Mesendoderm (in vitro differentiated cells): ENCODE results near the gene PCDHGA11.
"Not testable (repeated sequence)": the region's sequence is repeated elsewhere in the genome, so short reads cannot be mapped to it uniquely, and the experiment has no call there.

Source experiments
- DNase-seq: peaks from one replicate; pipeline ENCODE4 v3.0.0; 2013
- H2AK5ac ChIP-seq: 2 replicates; pipeline ENCODE4 v1.6.1; 2013; ENCODE audit warnings: low read length, inconsistent platforms
- H2BK120ac ChIP-seq: 2 replicates; pipeline ENCODE4 v1.6.1; 2013; ENCODE audit warnings: low read depth, mild to moderate bottlenecking, low read length, moderate library complexity, mixed read lengths
- H2BK15ac ChIP-seq: replicated peaks from 2 replicates; pipeline ENCODE4 v1.6.1; 2013; ENCODE audit warnings: low read depth, mild to moderate bottlenecking, moderate library complexity
- H2BK5ac ChIP-seq: 2 replicates; pipeline ENCODE4 v1.6.1; 2013; ENCODE audit warnings: low read length, inconsistent platforms
- H3K18ac ChIP-seq: 2 replicates; pipeline ENCODE4 v1.6.1; 2013; ENCODE audit warnings: mild to moderate bottlenecking, low read length, mixed read lengths
- H3K23ac ChIP-seq: one replicate; pipeline ENCODE4 v1.6.1; 2013; ENCODE audit warnings: low read length
- H3K27ac ChIP-seq: 2 replicates; pipeline ENCODE4 v1.5.1; 2013; ENCODE audit warnings: low read depth, mild to moderate bottlenecking, inconsistent platforms, low read length, moderate library complexity
- H3K27me3 ChIP-seq: 2 replicates; pipeline ENCODE4 v1.6.1; 2013; ENCODE audit warnings: low read length, control low read depth, mild to moderate bottlenecking, inconsistent platforms; ENCODE audit not compliant: insufficient read depth, poor library complexity
- H3K36me3 ChIP-seq: 2 replicates; pipeline ENCODE4 v1.6.1; 2013; ENCODE audit warnings: low read length, inconsistent platforms; ENCODE audit not compliant: control insufficient read depth, insufficient read depth
- H3K4ac ChIP-seq: one replicate; pipeline ENCODE4 v1.6.1; 2013; ENCODE audit warnings: low read depth, mild to moderate bottlenecking, low read length, moderate library complexity
- H3K4me1 ChIP-seq: 2 replicates; pipeline ENCODE4 v1.6.1; 2013; ENCODE audit warnings: low read depth, low read length, inconsistent platforms; ENCODE audit not compliant: control insufficient read depth
- H3K4me2 ChIP-seq: 2 replicates; pipeline ENCODE4 v1.6.1; 2013; ENCODE audit warnings: low read length
- H3K4me3 ChIP-seq: 2 replicates; pipeline ENCODE4 v1.5.1; 2013; ENCODE audit warnings: mild to moderate bottlenecking, low read length
- H3K56ac ChIP-seq: one replicate; pipeline ENCODE4 v1.6.1; 2013; ENCODE audit warnings: low read length
- H3K79me1 ChIP-seq: 2 replicates; pipeline ENCODE4 v1.6.1; 2013; ENCODE audit warnings: low read length, inconsistent platforms
- H3K79me2 ChIP-seq: 2 replicates; pipeline ENCODE4 v1.6.1; 2013; ENCODE audit warnings: mild to moderate bottlenecking, low read length; ENCODE audit not compliant: control insufficient read depth, insufficient read depth
- H3K9ac ChIP-seq: 2 replicates; pipeline ENCODE4 v1.6.1; 2013; ENCODE audit warnings: low read length, inconsistent platforms
- H4K5ac ChIP-seq: one replicate; pipeline ENCODE4 v1.6.1; 2013; ENCODE audit warnings: low read length
- H4K8ac ChIP-seq: one replicate; pipeline ENCODE4 v1.6.1; 2013; ENCODE audit warnings: low read depth, mild to moderate bottlenecking, control low read depth, low read length, moderate library complexity
- WGBS: extraction: QIAGEN DNeasy Blood & Tissue Kit; methylation state at CpG from one replicate; pipeline ENCODE4 v1.1.7; 2013; ENCODE audit warnings: low lambda C conversion rate, missing lambda C conversion rate; ENCODE audit not compliant: insufficient coverage; ENCODE audit errors: extremely low coverage; 5-methylcytosine and 5-hydroxymethylcytosine counted together

PCDHGA11 gene

GRCh38 chr5:141427783-141428426, 7.1 kb downstream of the PCDHGA11 start:
- Histone ChIP-seq H3K27ac (no peak overlapping the region), H3K4ac (no peak overlapping the region), H3K18ac (no peak overlapping the region), H3K79me2 (no peaks in the 10 kb centered on the region), H2BK120ac (no peak overlapping the region), H3K4me1 (no peaks in the 10 kb centered on the region), H3K36me3 (no peaks in the 10 kb centered on the region), H3K23ac (no peak overlapping the region), H3K27me3 (no peaks in the 10 kb centered on the region), H3K4me2 (no peak overlapping the region), H4K5ac (no peak overlapping the region), H2BK15ac (no peak overlapping the region), H3K56ac (no peak overlapping the region), H4K8ac (no peak overlapping the region), H3K9ac (no peak overlapping the region), H3K4me3 (no peak overlapping the region), H3K79me1 (no peaks in the 10 kb centered on the region), H2AK5ac (no peak overlapping the region), H2BK5ac (no peak overlapping the region)
- no CpG with 5 or more reads among the region's 53 CpGs for WGBS
- no peak for DNase-seq

GRCh38 chr5:141430332-141431113, 9.7 kb downstream of the PCDHGA11 start, which contains the start of gene PCDHGA12:
TSS of gene PCDHGA12 (plus strand) at chr5:141430507. CDS start at chr5:141430760, 253 bp downstream.
- no peaks in the 10 kb centered on the region for H3K27me3 ChIP-seq
- WGBS: no CpG with 5 or more reads among the region's 33 CpGs
- no peak within 1 kb of the TSS for H3K18ac ChIP-seq
- no peak within 1 kb of the TSS for H3K23ac ChIP-seq
- H3K56ac ChIP-seq: no peak within 1 kb of the TSS
- no peak within 1 kb of the TSS for H2BK5ac ChIP-seq
- H3K4me1 ChIP-seq: no peaks in the 10 kb centered on the region
- DNase-seq: no peak
- H4K5ac ChIP-seq: no peak within 1 kb of the TSS
- H2AK5ac ChIP-seq: no peak within 1 kb of the TSS
- H3K27ac ChIP-seq: no peak within 1 kb of the TSS
- H3K4me2 ChIP-seq: no peak within 1 kb of the TSS
- H3K79me1 ChIP-seq: no peaks in the 10 kb centered on the region
- H2BK120ac ChIP-seq: no peak within 1 kb of the TSS
- H3K4me3 ChIP-seq: no peak within 1 kb of the TSS
- no peaks in the 10 kb centered on the region for H3K36me3 ChIP-seq
- H3K4ac ChIP-seq: no peak within 1 kb of the TSS
- H3K9ac ChIP-seq: no peak within 1 kb of the TSS
- no peak within 1 kb of the TSS for H2BK15ac ChIP-seq
- H3K79me2 ChIP-seq: no peaks in the 10 kb centered on the region
- no peak within 1 kb of the TSS for H4K8ac ChIP-seq

- no peak overlapping the region for H2BK5ac ChIP-seq
- no peak overlapping the region for H3K18ac ChIP-seq
- H4K5ac ChIP-seq: no peak overlapping the region
- H3K9ac ChIP-seq: no peak overlapping the region
- H3K4me3 ChIP-seq: no peak overlapping the region
- no peak overlapping the region for H4K8ac ChIP-seq
- no peak for DNase-seq
- WGBS: no CpG with 5 or more reads among the region's 37 CpGs
- H3K27me3 ChIP-seq: no peaks in the 10 kb centered on the region
- no peak overlapping the region for H3K4me2 ChIP-seq
- H2BK120ac ChIP-seq: no peak overlapping the region
- H3K27ac ChIP-seq: no peak overlapping the region
- H3K36me3 ChIP-seq: no peaks in the 10 kb centered on the region
- H3K23ac ChIP-seq: no peak overlapping the region
- H3K56ac ChIP-seq: no peak overlapping the region
- H3K79me2 ChIP-seq: no peaks in the 10 kb centered on the region
- H3K4ac ChIP-seq: no peak overlapping the region
- no peak overlapping the region for H2BK15ac ChIP-seq
- no peak overlapping the region for H2AK5ac ChIP-seq
- H3K4me1 ChIP-seq: no peaks in the 10 kb centered on the region
- no peaks in the 10 kb centered on the region for H3K79me1 ChIP-seq
Observed at GRCh38 chr5:141431286-141431685, 10.4 kb downstream of the PCDHGA11 start.

GRCh38 chr5:141432308-141432707, 11.5 kb downstream of the PCDHGA11 start:
- not testable (repeated sequence) for H2BK15ac ChIP-seq, H3K79me1 ChIP-seq, H3K27ac ChIP-seq, H4K8ac ChIP-seq, H3K36me3 ChIP-seq, H2BK120ac ChIP-seq, H3K9ac ChIP-seq, H3K27me3 ChIP-seq, H2BK5ac ChIP-seq, H3K4me1 ChIP-seq, H3K79me2 ChIP-seq, H2AK5ac ChIP-seq, H3K23ac ChIP-seq, H3K4ac ChIP-seq, H3K4me3 ChIP-seq, H3K4me2 ChIP-seq, DNase-seq, H4K5ac ChIP-seq, H3K56ac ChIP-seq, H3K18ac ChIP-seq
- WGBS: no CpG with 5 or more reads among the region's 38 CpGs

GRCh38 chr5:141432726-141433125, 11.9 kb downstream of the PCDHGA11 start:
- not testable (repeated sequence) for H2BK15ac ChIP-seq, H3K79me2 ChIP-seq, H3K23ac ChIP-seq, H3K9ac ChIP-seq, H2BK120ac ChIP-seq, H3K4me3 ChIP-seq, H3K27ac ChIP-seq, H3K36me3 ChIP-seq, H3K56ac ChIP-seq, DNase-seq, H3K79me1 ChIP-seq, H4K8ac ChIP-seq, H3K4ac ChIP-seq, H3K4me2 ChIP-seq, H4K5ac ChIP-seq, H3K27me3 ChIP-seq, H3K18ac ChIP-seq, H2AK5ac ChIP-seq, H2BK5ac ChIP-seq, H3K4me1 ChIP-seq
- no CpG with 5 or more reads among the region's 29 CpGs for WGBS
